Measurements from ENCODE around the gene BCKDHA. TPM values are rescaled to one million over a fixed set of nuclear protein-coding genes. Genes with fewer than 3 reads are reported as not detected.

The BCKDHA gene
- total and polyA plus RNA-seq, 9 of the 15 experiments (the other 6 are each of a cell fraction or from before 2014, with no cell fraction given): 4.5 to 52.5 (median 14.1) TPM

GRCh38 chr19:41447732-41448332 is 50.2 kb downstream of the BCKDHA start (continued):
- TF ChIP-seq, protein P1, sequence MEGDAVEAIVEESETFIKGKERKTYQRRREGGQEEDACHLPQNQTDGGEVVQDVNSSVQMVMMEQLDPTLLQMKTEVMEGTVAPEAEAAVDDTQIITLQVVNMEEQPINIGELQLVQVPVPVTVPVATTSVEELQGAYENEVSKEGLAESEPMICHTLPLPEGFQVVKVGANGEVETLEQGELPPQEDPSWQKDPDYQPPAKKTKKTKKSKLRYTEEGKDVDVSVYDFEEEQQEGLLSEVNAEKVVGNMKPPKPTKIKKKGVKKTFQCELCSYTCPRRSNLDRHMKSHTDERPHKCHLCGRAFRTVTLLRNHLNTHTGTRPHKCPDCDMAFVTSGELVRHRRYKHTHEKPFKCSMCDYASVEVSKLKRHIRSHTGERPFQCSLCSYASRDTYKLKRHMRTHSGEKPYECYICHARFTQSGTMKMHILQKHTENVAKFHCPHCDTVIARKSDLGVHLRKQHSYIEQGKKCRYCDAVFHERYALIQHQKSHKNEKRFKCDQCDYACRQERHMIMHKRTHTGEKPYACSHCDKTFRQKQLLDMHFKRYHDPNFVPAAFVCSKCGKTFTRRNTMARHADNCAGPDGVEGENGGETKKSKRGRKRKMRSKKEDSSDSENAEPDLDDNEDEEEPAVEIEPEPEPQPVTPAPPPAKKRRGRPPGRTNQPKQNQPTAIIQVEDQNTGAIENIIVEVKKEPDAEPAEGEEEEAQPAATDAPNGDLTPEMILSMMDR (IDR thresholded peaks at IDR 0.05 in 2 of 3, conservative IDR thresholded peaks at IDR 0.05 in 1 of 3; ENCODE audit: insufficient read depth in 2 of 3, low read depth in 1 of 3, low read length in 3 of 3): peak in 2 of 3 experiments; percentile 27 to 28; a peak in 1 of 6 replicates
- 0 out of 4 replicates have a peak, but pooled peaks of 1 of the 2 experiments have one; percentile 12 for TF ChIP-seq RAD21 (CRISPR knock-in tag; conservative IDR thresholded peaks at IDR 0.05 in 1 of 2, IDR thresholded peaks at IDR 0.05 in 1 of 2)
- no peak for TF ChIP-seq ZBTB9 (CRISPR knock-in tag; IDR thresholded peaks at IDR 0.05)
- no peak for TF ChIP-seq STAT5A (IDR thresholded peaks at IDR 0.05; ENCODE audit: borderline replicate concordance, low read length)
- TF ChIP-seq CAMTA2 (CRISPR knock-in tag; conservative IDR thresholded peaks at IDR 0.05): no peak
- TF ChIP-seq MYC (IDR thresholded peaks at IDR 0.05; ENCODE audit: low read depth, low read length): no peak
- no peak for TF ChIP-seq MYC (CRISPR knock-in tag; IDR thresholded peaks at IDR 0.05; ENCODE audit: borderline replicate concordance, low read depth)
- no peak for TF ChIP-seq ZKSCAN8 (CRISPR knock-in tag; IDR thresholded peaks at IDR 0.05)
- TF ChIP-seq NR2C2 (CRISPR knock-in tag; IDR thresholded peaks at IDR 0.05): no peak
- TF ChIP-seq NR2C2 (tag; IDR thresholded peaks at IDR 0.05): no peak
- TF ChIP-seq, protein P2, sequence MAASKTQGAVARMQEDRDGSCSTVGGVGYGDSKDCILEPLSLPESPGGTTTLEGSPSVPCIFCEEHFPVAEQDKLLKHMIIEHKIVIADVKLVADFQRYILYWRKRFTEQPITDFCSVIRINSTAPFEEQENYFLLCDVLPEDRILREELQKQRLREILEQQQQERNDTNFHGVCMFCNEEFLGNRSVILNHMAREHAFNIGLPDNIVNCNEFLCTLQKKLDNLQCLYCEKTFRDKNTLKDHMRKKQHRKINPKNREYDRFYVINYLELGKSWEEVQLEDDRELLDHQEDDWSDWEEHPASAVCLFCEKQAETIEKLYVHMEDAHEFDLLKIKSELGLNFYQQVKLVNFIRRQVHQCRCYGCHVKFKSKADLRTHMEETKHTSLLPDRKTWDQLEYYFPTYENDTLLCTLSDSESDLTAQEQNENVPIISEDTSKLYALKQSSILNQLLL (CRISPR knock-in tag; IDR thresholded peaks at IDR 0.05; ENCODE audit: borderline replicate concordance): no peak

Measured in K562 (cell line).